GM18861 (cell line): Measurements from ENCODE around the gene ASXL1.
"Not testable (repeated sequence)": the region's sequence is repeated elsewhere in the genome, so short reads cannot be mapped to it uniquely, and the experiment has no call there.

Experiments used
- ATAC-seq: cut with Tn5 transposase; IDR thresholded peaks from one replicate; pipeline ENCODE4 v1.9.1; 2021; ENCODE audit not compliant: unreplicated experiment

ASXL1 gene

DNA sequence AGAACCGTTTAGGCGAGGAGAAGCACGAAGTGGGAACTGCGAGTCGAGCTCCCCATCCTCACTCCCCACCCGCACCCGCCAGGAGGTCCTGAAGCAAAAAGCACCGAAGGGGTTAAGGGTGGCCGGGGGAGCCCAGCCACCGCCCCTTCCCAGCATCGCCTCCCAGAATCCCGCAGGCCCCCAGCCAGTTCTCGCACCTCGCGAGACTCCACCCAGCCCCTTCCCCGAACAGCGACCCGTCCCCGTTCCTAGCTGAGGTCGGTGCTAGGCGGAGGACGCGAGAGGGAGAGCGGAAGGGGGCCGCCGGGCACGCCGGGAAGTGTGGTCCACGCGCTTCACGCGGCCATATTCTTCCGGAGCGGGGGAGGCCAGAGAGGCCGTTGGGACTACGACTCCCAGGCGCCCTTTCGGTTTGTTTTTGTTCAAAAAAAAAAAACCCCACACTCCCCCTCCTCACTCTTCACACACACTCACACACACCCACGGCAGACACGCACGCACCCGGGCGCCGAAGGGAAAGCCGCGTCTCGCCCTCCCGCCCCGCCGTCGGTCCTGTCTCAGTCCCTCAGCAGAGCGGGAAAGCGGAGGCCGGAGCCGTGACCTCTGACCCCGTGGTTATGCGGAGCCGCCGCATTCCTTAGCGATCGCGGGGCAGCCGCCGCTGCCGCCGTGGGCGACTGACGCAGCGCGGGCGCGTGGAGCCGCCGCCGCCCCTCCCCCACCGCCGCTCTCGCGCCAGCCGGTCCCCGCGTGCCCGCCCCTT lies at the start of gene ASXL1:
Gene ASXL1, plus strand, starts transcription at position 463 of the 763 bp plus-strand sequence. CDS start 445 bp downstream, outside the sequence.
- peak; percentile 50 for ATAC-seq

GRCh38 chr20:32312718-32313424 lies 45.3 kb upstream of the ASXL1 start:
- no peak for ATAC-seq

- ATAC-seq: no peak
Measured at GRCh38 chr20:32314768-32315167, 43.4 kb upstream of the ASXL1 start.

- ATAC-seq: no peak
Measured at GRCh38 chr20:32315399-32315798, 42.7 kb upstream of the ASXL1 start.

DNA sequence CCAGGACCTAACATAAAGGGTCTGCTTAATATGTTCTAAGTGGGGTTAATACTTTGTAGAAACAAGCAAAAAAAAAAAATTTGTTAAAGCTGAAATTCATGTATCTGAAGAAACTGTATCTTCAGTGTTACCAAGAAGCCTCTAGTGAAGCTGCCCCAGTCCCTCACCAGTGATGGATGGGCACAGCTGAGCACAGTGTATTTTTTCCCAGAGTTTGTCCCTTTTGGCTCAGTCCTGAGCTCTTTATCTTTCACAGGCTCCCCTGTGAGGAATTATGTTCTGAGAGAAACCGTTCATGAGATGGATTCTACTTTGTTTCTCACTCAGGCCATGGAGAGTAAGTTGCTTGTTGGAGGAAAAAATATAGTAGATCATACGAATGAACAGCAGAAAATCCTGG lies 42.2 kb upstream of the ASXL1 start:
- ATAC-seq: no peak

- ATAC-seq: no peak
Measured at GRCh38 chr20:32316667-32317066, 41.5 kb upstream of the ASXL1 start.

DNA sequence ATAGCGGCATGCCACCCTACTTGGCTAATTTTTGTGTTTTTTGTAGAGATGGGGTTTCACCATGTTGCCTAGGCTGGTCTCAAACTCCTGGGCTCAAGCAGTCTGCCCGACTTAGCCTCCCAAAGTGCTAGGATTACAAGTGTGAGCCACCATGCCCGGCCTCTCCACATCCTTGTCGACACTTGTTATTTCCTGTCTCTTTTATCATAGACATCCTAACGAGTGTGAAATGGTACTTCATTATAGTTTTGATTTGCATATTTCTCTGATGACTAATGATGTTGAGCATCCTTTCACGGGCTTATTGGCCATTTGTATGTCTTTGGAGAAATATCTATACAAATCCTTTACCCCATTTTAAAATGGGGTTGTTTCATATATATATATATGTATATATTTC lies 39.0 kb upstream of the ASXL1 start:
- no peak for ATAC-seq

DNA sequence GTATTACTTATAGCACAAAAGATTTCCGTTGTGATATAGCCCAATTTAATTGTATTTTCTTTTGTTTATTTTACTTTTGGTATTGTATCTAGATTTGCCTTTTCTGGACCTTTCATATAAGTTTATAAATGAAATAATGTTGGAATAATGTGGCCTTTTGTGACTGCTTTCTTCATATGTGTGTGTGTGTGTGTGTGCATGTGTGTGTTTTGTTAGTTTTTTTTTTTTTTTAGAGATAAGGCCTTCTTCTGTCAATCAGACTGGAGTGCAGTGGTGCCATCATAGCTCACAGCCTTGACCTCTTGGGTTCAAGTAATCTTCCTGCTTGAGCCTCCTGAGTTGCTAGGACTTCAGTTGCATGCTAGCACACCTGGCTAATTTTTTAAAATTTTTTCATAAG lies 37.8 kb upstream of the ASXL1 start:
- no peak for ATAC-seq

- ATAC-seq: no peak
Measured at GRCh38 chr20:32321390-32321789, 36.7 kb upstream of the ASXL1 start.

- not testable (repeated sequence) for ATAC-seq
Measured at GRCh38 chr20:32322260-32322659, 35.9 kb upstream of the ASXL1 start.

DNA sequence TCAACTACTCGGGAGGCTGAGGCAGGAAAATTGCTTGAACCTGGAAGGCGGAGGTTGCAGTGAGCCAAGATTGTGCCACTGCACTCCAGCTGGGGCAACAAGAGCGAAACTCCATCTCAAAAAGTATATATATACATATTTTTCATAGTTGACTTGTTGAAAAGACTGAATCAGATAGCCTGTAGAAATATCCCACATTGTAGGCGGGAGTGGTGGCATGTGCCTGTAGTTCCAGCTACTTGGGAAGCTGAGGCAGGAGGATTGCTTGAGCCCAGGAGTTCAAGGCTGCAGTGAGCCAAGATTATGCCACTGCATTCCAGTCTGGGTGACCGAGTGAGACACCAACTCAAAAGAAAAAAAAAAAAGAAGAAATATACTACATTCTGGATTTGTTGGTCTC lies 34.4 kb upstream of the ASXL1 start:
- not testable (repeated sequence) for ATAC-seq

GRCh38 chr20:32325706-32326503 lies 32.2 kb upstream of the ASXL1 start:
- no peak for ATAC-seq

- no peak for ATAC-seq
Measured at GRCh38 chr20:32326504-32326845, 31.7 kb upstream of the ASXL1 start.

- ATAC-seq: no peak
Measured at GRCh38 chr20:32327087-32327681, 30.9 kb upstream of the ASXL1 start.

DNA sequence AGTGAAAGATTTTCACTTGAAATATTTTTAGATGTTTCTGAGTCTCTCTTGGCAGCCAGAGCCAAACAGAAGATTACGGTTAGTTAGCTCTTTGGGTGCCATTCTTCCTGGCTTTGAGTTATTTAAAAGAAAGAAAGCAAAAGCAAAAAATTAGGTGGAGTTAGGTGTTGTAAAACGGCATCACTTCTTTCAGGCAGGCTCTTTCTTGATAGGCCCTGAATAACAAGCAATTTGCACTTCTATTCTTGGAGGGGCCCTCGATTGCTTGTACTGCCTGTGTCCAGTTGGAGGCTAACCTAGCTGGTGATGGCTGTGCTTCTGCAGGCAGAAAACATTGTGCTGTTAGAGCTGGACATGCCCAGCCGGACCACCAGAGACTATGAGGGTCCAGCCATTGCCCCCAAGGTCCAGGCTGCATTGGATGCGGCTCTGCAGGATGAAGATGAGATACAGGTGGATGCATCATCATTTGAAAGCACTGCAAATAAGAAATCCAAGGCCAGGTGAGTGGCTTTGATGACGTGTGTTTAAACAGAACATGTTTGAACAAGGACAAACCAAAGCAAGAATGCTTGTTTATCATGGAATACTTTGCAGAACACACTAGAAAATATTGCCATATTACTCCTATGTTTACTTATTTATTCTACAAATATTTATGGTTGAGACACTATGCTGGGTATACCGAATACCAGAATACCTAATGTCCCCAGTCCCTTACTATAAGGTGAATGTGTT lies 28.1 kb upstream of the ASXL1 start:
- no peak for ATAC-seq

- ATAC-seq: no peak
Measured at GRCh38 chr20:32330555-32330897, 27.6 kb upstream of the ASXL1 start.

GRCh38 chr20:32332614-32333013 lies 25.5 kb upstream of the ASXL1 start:
- ATAC-seq: no peak

- ATAC-seq: peak; percentile 54
Measured at GRCh38 chr20:32333181-32333987, 24.7 kb upstream of the ASXL1 start.

GRCh38 chr20:32333988-32334885 lies 23.9 kb upstream of the ASXL1 start:
- no peak for ATAC-seq
